ENCODE measurements around the gene SPANXN3.

- TF ChIP-seq POLR2A (IDR thresholded peaks at IDR 0.05; ENCODE audit: low read length) (no peak), GATA1 (IDR thresholded peaks at IDR 0.05; ENCODE audit: low read depth, low read length) (no peak)
Measured at GRCh38 chrX:143466130-143466529, 51.1 kb downstream of the SPANXN3 start.

Data from erythroblast (primary cell).